ENCODE measurements around the gene CCR8. TPM values are rescaled to one million over a fixed set of nuclear protein-coding genes. Genes with fewer than 3 reads are reported as not detected.

The CCR8 gene
- total and polyA plus RNA-seq, 2 donors (not counting 1 experiment from before 2014, with no cell fraction given), result not detected

GRCh38 chr3:39334205-39334604, 4.7 kb downstream of the CCR8 start:
- no peak overlapping the region for H3K27ac Mint-ChIP-seq
- Histone ChIP-seq H3K4me2 (replicated peaks; ENCODE audit: low read depth, low read length, poor library complexity, severe bottlenecking) (no peak overlapping the region), H3K9ac (ENCODE audit: low read length) (no peak overlapping the region), H3K27ac (ENCODE audit: low read length in 2 of 2) (no peak overlapping the region), H3K9me3 (ENCODE audit: control extremely low read depth in 1 of 3, control insufficient read depth in 2 of 3, insufficient read depth in 1 of 3, low read length in 2 of 3) (no peaks in the 10 kb centered on the region), H3K4me3 (ENCODE audit: control extremely low read depth in 1 of 5, extremely low read depth in 1 of 5, insufficient read depth in 1 of 5, low read depth in 2 of 5, low read length in 4 of 5) (no peak overlapping the region), H4K20me1 (ENCODE audit: control insufficient read depth, insufficient read depth, low read length, poor library complexity, severe bottlenecking) (no peaks in the 10 kb centered on the region), H3K36me3 (replicated peaks in 1 of 2; ENCODE audit: control extremely low read depth in 1 of 2, control insufficient read depth in 1 of 2, extremely low read depth in 1 of 2, insufficient read depth in 2 of 2, low read length in 1 of 2) (no peaks in the 10 kb centered on the region), H3K4me1 (ENCODE audit: control insufficient read depth in 2 of 2, insufficient read depth in 2 of 2, low read length in 2 of 2) (no peaks in the 10 kb centered on the region), H3K27me3 (replicated peaks in 1 of 4; ENCODE audit: control extremely low read depth in 1 of 4, control insufficient read depth in 3 of 4, insufficient read depth in 4 of 4, low read length in 3 of 4) (no peaks in the 10 kb centered on the region), H2AFZ (ENCODE audit: insufficient read depth, low read depth, low read length, poor library complexity, severe bottlenecking) (no peak overlapping the region), H3K79me2 (ENCODE audit: control insufficient read depth, insufficient read depth, low read length) (no peaks in the 10 kb centered on the region)
- H3K4me1 Mint-ChIP-seq, result no peaks in the 10 kb centered on the region
- H3K27me3 Mint-ChIP-seq, result peaks cover 2% of the 10 kb centered on the region
- POLR2A ChIA-PET, result no interaction called here
- intact Hi-C loops (cut with micrococcal nuclease), result no loop called here
- H3K9me3 Mint-ChIP-seq (ENCODE audit: insufficient read depth), result no peaks in the 10 kb centered on the region
- no peak for TF ChIP-seq EZH2 (IDR thresholded peaks at IDR 0.05; ENCODE audit: borderline replicate concordance, insufficient read depth, low read depth, low read length, poor library complexity, severe bottlenecking)
- TF ChIP-seq, protein P1, sequence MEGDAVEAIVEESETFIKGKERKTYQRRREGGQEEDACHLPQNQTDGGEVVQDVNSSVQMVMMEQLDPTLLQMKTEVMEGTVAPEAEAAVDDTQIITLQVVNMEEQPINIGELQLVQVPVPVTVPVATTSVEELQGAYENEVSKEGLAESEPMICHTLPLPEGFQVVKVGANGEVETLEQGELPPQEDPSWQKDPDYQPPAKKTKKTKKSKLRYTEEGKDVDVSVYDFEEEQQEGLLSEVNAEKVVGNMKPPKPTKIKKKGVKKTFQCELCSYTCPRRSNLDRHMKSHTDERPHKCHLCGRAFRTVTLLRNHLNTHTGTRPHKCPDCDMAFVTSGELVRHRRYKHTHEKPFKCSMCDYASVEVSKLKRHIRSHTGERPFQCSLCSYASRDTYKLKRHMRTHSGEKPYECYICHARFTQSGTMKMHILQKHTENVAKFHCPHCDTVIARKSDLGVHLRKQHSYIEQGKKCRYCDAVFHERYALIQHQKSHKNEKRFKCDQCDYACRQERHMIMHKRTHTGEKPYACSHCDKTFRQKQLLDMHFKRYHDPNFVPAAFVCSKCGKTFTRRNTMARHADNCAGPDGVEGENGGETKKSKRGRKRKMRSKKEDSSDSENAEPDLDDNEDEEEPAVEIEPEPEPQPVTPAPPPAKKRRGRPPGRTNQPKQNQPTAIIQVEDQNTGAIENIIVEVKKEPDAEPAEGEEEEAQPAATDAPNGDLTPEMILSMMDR (IDR thresholded peaks at IDR 0.05), result no peak
- DNase-seq (no peak), ATAC-seq (ENCODE audit: low read depth) (no peak)
- CTCF ChIA-PET, result no interaction called here
- no CpG with 5 or more reads among the region's 4 CpGs for WGBS (ENCODE audit: insufficient coverage)
- no peak overlapping the region for H3K4me3 Mint-ChIP-seq

DNA sequence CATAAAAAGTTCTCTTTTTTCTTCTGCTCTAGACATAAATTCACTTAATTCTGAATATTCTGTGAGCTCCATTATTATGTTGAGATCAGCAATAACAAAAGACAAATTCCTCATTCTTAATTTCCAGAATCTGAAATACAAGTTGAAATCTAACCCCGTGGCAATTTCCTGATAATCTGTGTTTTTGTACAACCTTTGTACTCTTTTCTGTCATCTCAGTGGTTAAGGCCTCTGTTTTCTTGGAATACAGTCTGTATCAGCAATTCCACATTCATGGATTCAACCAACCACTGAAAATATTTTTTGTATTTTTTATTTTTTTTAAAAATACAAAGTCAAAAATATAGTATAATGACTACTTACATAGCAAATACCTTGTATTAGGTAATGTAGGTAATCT, 8.7 kb downstream of the CCR8 start:
- Histone ChIP-seq H3K4me3 (ENCODE audit: control extremely low read depth in 1 of 5, extremely low read depth in 1 of 5, insufficient read depth in 1 of 5, low read depth in 2 of 5, low read length in 4 of 5) (no peak overlapping the region), H3K9ac (ENCODE audit: low read length) (no peak overlapping the region), H3K9me3 (ENCODE audit: control extremely low read depth in 1 of 3, control insufficient read depth in 2 of 3, insufficient read depth in 1 of 3, low read length in 2 of 3) (no peaks in the 10 kb centered on the region), H3K4me2 (replicated peaks; ENCODE audit: low read depth, low read length, poor library complexity, severe bottlenecking) (no peak overlapping the region), H4K20me1 (ENCODE audit: control insufficient read depth, insufficient read depth, low read length, poor library complexity, severe bottlenecking) (no peaks in the 10 kb centered on the region), H2AFZ (ENCODE audit: insufficient read depth, low read depth, low read length, poor library complexity, severe bottlenecking) (no peak overlapping the region), H3K79me2 (ENCODE audit: control insufficient read depth, insufficient read depth, low read length) (no peaks in the 10 kb centered on the region), H3K36me3 (replicated peaks in 1 of 2; ENCODE audit: control extremely low read depth in 1 of 2, control insufficient read depth in 1 of 2, extremely low read depth in 1 of 2, insufficient read depth in 2 of 2, low read length in 1 of 2) (no peaks in the 10 kb centered on the region), H3K27ac (ENCODE audit: low read length in 2 of 2) (no peak overlapping the region), H3K4me1 (ENCODE audit: control insufficient read depth in 2 of 2, insufficient read depth in 2 of 2, low read length in 2 of 2) (no peaks in the 10 kb centered on the region), H3K27me3 (replicated peaks in 1 of 4; ENCODE audit: control extremely low read depth in 1 of 4, control insufficient read depth in 3 of 4, insufficient read depth in 4 of 4, low read length in 3 of 4) (no peaks in the 10 kb centered on the region)
- no peak overlapping the region for H3K4me3 Mint-ChIP-seq
- H3K27ac Mint-ChIP-seq, result no peak overlapping the region
- DNase-seq, result no peak
- H3K4me1 Mint-ChIP-seq, result no peaks in the 10 kb centered on the region
- no CpG with 5 or more reads among the region's 1 CpG for WGBS (ENCODE audit: insufficient coverage)
- intact Hi-C loops (cut with micrococcal nuclease), result no loop called here
- H3K27me3 Mint-ChIP-seq, result peaks cover 2% of the 10 kb centered on the region
- ATAC-seq (ENCODE audit: low read depth), result no peak
- no peaks in the 10 kb centered on the region for H3K9me3 Mint-ChIP-seq (ENCODE audit: insufficient read depth)
- CTCF ChIA-PET, result no interaction called here
- TF ChIP-seq EZH2 (IDR thresholded peaks at IDR 0.05; ENCODE audit: borderline replicate concordance, insufficient read depth, low read depth, low read length, poor library complexity, severe bottlenecking), result no peak
- POLR2A ChIA-PET, result no interaction called here

Measured in B cell (primary cell).